HL-60/S4 treated with phorbol 12-myristate 13-acetate at 8.2 ng/mL for 4 days and 3 days (cell line): Measurements from ENCODE around the gene ZNF678.
"Not testable (repeated sequence)": the region's sequence is repeated elsewhere in the genome, so short reads cannot be mapped to it uniquely, and the experiment has no call there.

Source experiments
- in situ Hi-C: fragments of 300-500 bp; cut with MboI; formaldehyde crosslinking; loops from 2 replicates; pipeline ENCODE4 v1.15.0; 2022; ENCODE audit warnings: low sequenced_read_pairs

Gene ZNF678

GRCh38 chr1:227549892-227550291 is 13.5 kb upstream of the ZNF678 start:
- in situ Hi-C loops: no loop called here

DNA sequence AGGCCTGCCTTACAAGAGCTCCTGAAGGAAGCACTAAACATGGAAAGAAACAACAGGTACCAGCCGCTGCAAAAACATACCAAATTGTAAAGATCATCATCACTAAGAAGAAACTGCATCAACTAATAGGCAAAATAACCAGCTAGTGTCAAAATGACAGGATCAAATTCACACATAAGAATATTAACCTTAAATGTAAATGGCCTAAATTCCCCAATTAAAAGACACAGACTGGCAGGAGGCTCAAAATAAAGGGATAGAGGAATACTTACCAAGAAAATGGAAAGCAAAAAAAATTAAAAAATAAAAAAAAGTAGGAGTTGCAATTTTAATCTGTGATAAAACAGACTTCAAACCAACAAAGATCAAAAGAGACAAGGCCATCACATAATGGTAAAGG is 11.5 kb upstream of the ZNF678 start:
- in situ Hi-C loops: not testable (repeated sequence)

DNA sequence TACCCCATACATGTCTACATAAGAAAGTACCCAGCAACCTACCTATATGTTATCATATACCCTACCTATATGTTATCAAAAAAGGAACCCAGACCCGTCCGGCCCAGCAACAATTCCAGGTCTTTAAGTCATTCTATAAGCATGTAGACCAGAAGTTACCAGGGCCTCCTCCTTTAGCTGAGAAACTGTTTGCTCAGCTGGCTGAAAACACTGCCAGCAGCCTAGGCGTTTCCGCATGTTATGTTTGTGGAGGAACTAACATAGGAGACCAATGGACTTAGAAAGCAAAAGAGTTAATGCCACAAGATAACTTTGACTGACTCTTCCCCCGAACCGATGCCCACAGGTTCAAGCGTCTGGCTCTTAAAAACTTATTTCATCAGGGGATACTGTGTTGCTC is 7.1 kb upstream of the ZNF678 start:
- in situ Hi-C loops: no loop called here

- in situ Hi-C loops: no loop called here
These were observed 5.2 kb upstream of the ZNF678 start for GRCh38 chr1:227557962-227558725.

- in situ Hi-C loops: no loop called here
These were observed 4.6 kb upstream of the ZNF678 start for GRCh38 chr1:227558732-227559262.

- in situ Hi-C loops: no loop called here
These were observed 3.9 kb upstream of the ZNF678 start for GRCh38 chr1:227559499-227559898.

DNA sequence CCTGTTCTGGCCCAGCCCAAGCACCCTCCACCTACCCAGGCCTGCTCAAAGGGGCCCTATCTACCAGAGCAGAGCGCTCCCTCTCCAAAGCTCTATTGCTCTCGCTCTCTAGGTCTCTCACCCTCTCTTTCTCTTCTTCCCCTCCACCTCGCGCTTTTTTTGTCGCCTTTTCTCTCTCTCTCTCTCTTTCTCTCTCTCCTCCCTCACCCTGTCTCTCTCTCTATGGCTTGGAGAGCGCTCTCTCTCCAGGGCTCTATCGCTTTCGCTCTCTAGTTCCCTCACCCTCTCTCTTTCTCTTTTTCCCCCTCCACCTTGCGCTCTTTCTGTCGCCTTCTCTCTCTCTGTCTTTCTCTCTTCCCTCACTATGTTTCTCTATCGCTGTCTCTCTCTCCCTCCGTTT is 3.4 kb upstream of the ZNF678 start:
- in situ Hi-C loops: no loop called here

DNA sequence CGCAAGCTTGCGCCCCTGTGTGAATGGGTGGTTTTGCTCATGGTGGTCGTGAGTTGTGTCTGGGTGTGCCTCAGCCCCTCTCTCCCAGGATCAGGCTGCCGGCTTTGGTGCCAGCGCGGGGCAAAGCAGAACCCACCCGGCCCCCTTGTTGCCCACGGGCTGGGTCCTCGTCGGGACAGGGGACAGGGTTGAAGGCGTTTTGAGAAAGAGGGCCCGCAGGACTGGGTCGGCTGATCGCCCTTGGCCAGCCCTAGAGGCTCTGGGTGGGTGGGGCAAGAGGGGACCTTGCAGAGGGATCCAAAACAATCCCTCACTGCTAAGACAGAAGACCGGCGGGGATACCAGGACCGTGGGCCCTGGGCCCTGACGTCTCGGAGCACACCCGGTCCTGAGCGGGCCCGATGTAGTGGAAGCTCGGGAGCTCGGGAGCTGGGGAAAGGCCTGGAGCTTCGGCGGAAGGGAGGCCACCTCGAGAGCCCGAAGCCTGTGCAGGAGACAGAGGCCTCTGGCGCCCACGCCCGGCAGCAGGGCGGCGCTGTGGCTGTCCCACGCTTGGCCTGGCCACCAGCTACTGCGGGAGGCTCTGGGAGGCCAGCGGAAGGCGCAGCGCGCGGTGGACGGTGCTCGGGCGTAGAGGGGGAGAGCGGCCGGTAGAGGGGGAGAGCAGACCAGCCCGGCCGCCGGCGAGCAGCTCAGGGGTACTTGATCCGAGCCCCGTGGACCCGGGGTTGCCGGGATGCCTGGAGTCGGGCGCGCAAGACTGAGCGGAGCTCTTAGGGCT is 2.8 kb upstream of the ZNF678 start:
- in situ Hi-C loops: no loop called here

- in situ Hi-C loops: no loop called here
These were observed 2.0 kb upstream of the ZNF678 start for GRCh38 chr1:227561241-227561907.

DNA sequence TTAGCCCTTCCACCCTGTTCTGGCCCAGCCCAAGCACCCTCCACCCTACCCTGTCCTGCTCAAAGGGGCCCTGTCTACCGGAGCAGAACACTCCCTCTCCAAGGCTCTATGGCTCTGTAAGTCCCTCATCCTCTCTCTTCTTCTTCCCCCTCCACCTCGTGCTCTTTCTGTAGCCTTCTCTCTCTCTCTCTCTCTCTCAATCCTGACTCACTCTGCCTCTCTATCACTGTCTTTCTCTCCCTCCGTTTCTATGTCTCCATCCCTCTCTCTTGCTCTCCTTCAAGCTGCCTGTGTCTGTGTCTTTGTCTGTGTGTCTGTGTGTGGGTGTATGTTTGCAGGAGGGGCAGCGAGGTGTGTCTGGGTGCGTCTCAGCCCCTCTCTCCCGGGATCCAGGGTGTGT is 1.3 kb upstream of the ZNF678 start:
- in situ Hi-C loops: no loop called here

- in situ Hi-C loops: no loop called here
These were observed 428 bp upstream of the ZNF678 start for GRCh38 chr1:227562933-227563323.

DNA sequence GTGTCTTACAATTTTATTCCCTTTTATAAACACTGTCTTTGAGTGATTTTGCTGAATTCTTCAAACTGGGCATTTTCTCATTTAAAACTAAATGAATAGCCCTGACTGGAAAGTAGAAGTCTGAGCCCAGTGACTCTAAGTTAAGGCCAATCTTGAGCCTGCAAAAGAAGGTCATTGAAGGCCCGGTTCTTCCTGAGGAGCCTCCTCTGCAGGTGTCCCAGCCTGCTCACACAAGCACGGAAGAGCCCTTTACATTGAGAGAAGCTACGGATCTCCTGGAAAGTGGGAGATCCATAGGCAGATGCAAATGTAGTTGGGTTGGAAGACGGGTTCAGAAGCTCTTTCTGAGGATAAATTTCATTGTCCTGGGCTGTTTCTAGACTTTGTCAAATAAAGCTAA is 3.9 kb downstream of the ZNF678 start:
- in situ Hi-C loops: no loop called here

DNA sequence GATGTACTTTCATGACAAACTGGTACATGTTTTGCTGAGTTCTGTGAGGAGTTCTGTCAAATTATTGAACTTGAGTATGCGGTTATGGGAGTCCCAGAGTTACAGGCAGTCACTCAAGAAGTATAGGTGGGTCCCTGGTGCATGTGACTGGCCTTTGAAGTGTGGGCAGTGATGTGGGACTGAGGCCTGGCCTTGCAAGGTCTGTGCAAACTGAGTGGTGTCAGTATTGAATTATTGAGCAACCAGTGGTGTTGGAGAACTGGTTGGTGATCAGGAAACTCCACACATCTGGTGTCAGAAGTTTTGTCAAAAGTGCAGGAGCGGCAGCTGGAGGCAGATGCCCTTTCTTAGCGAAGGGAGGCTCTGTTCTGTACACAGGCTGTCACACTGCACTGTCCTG is 5.2 kb downstream of the ZNF678 start:
- in situ Hi-C loops: no loop called here

DNA sequence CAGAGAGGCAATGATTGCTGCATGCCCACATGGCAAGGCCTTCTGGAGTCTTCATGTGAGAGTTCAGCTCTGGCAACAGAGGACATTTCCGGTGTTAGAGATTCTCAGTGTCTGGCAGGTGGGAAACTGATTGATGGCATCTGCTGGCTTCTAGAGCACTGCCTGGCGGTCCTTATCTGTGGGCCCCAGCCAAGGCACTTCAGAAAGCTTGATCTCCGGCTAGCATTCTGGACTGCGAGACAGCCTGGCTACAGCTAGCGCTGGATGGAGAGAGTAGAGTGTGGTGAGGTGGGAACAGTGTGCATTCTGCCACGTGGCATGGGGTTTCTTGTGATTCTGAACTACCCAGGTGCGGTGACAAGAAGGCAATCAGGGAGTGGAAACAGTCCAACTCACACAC is 9.4 kb downstream of the ZNF678 start:
- in situ Hi-C loops: no loop called here

DNA sequence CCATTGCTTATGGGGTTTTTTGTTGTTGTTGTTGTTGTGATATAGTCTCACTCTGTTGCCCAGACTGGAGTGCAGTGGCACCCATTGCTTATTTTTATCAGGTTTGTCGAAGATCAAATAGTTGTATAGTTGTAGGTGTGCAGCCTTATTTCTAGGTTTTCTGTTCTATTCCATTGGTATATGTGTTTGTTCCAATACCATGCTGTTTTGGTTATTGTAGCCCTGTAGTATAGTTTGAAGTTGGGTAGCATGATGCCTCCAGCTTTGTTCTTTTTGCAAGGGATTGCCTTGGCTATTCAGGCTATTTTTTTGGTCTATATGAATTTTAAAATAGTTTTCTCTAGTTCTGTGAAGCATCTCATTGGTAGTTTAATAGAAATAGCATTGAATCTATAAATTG is 11.6 kb downstream of the ZNF678 start:
- in situ Hi-C loops: no loop called here

DNA sequence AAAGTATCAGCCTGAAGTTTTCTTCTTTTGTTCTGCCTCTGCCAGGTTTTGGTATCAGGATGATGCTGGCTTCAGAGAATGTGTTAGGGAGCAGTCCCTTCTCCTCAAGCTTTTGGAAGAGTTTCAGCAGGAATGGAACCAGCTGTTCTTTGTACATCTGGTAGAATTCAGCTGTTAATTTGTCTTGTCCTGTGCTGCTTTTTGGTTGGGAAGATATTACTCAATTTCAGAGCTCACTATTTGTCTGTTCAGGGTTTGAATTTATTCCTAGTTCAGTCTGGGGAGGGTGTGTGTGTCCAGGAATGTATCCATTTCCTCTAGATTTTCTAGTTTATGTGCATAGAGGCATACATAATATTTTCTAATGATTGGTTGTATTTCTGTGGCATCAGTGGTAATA is 12.8 kb downstream of the ZNF678 start:
- in situ Hi-C loops: no loop called here

DNA sequence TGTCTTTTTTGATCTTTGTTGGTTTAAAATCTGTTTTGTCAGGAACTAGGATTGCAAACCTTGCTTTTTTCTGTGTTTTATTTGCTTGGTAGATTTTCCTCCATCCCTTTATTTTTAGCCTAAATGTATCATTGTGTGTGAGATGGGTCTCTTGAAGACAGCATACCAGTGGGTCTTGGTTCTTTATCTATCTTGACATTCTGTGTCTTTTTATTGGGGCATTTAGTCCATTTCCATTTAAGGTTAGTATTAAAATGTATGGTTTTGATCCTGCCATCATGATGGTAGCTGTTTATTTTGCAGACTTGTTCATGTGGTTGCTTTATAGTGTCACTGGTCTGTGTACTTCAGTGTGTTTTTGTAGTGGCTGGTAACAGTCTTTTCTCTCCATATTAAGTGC is 14.1 kb downstream of the ZNF678 start:
- in situ Hi-C loops: no loop called here

GRCh38 chr1:227583354-227583753 is 20.0 kb downstream of the ZNF678 start:
- in situ Hi-C loops: no loop called here

DNA sequence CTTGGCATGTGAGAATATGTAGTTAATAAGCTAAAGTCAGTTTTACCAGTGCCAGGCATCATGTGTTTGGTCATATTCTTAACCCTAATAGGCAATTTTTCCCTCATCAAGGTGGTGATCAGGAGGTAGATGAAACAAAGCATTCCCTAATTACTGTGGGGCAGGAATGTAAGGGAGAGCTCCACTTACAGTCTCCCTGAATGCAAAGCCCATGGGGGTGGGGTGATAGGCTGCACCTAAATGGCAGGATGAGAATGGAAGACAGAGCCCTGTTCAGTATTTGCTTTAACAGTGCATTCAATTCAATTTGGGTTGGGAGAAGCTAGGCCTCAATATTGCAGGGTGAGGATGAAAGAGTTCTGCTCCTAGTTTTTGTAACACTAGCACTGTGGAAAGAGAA is 23.4 kb downstream of the ZNF678 start:
- in situ Hi-C loops: no loop called here

- in situ Hi-C loops: no loop called here
These were observed 24.6 kb downstream of the ZNF678 start for GRCh38 chr1:227587968-227588367.

DNA sequence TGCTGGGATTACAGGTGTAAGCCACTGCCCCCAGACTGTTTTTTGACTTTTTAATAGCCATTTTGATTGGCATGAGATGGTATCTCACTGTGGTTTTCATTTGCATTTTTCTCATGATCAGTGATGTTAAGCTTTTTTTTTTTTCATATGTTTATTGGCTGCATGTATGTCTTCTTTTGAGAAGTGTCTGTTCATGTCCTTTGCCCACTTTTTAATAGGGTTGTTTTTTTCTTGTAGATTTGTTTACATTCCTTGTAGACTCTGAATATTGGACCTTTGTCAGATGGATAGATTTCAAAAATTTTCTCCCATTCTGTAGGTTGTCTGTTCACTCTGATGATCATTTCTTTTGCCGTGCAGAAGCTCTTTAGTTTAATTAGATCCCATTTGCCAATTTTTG is 25.4 kb downstream of the ZNF678 start:
- in situ Hi-C loops: not testable (repeated sequence)

GRCh38 chr1:227589777-227590176 is 26.4 kb downstream of the ZNF678 start:
- in situ Hi-C loops: not testable (repeated sequence)
